Left ventricle myocardium inferior (tissue), 1 donor: ENCODE results near the gene NTNG2. TPM values are rescaled to one million over a fixed set of nuclear protein-coding genes. Genes with fewer than 3 reads are reported as not detected.
A peak's percentile ranks its signal among the peaks of the same experiment; 100 is the strongest.

ENCODE experiments used
- DNase-seq: peaks from one replicate; pipeline ENCODE4 v3.0.0-alpha.2; 2020
- H3K27ac ChIP-seq: fragments of 200-600 bp; replicated peaks from 2 replicates; pipeline ENCODE4 v1.8.0; 2021
- H3K27me3 ChIP-seq: fragments of 200-600 bp; 2 replicates; pipeline ENCODE4 v1.8.0; 2021; ENCODE audit warnings: low read depth
- H3K36me3 ChIP-seq: fragments of 200-600 bp; 2 replicates; pipeline ENCODE4 v1.8.0; 2021
- H3K4me1 ChIP-seq: fragments of 200-600 bp; 2 replicates; pipeline ENCODE4 v1.8.0; 2021
- H3K4me3 ChIP-seq: fragments of 200-600 bp; 2 replicates; pipeline ENCODE4 v1.8.0; 2021; ENCODE audit warnings: mild to moderate bottlenecking, moderate library complexity
- H3K9me3 ChIP-seq: fragments of 200-600 bp; replicated peaks from 2 replicates; pipeline ENCODE4 v1.8.0; 2021
- CTCF ChIP-seq: fragments of 200-600 bp; IDR thresholded peaks from 2 replicates; pipeline ENCODE4 v1.8.0; 2021; ENCODE audit warnings: antibody characterized with exemption, mild to moderate bottlenecking, borderline replicate concordance
- intact Hi-C: fragments of 100-400 bp; cut with micrococcal nuclease; formaldehyde crosslinking; loops from one replicate; pipeline ENCODE4 v1.11.0; 2022
- total RNA-seq: library from RNA; stranded (reverse); fragmentation: NEBNext Ultra II Directional; extraction: Animal tissue kit (Norgen Biotek cat#: 25700); gene quantifications from one replicate; pipeline ENCODE4 v1.2.1, GENCODE V29; 2021
- donor health status: DM: no; HTN: yes; CAD: no; lungs with severe emphysema.

NTNG2 gene
- total RNA-seq, 1 donor from 2014 or later: 1.9 TPM

GRCh38 chr9:132236662-132237311 lies 74.9 kb downstream of the NTNG2 start:
- no peak for DNase-seq
- no peak overlapping the region for H3K27ac ChIP-seq
- TF ChIP-seq CTCF: peak; percentile 30
- H3K36me3 ChIP-seq: no peaks in the 10 kb centered on the region
- peaks cover 12% of the 10 kb centered on the region for H3K27me3 ChIP-seq
- H3K9me3 ChIP-seq: no peaks in the 10 kb centered on the region
- no peak overlapping the region for H3K4me3 ChIP-seq
- intact Hi-C loops: loop anchor here (10.0 kb wide), 1 partner anchor 462 kb away; no protein-coding TSS in a partner anchor
- peaks cover 30% of the 10 kb centered on the region for H3K4me1 ChIP-seq

GRCh38 chr9:132237481-132237880 lies 75.6 kb downstream of the NTNG2 start:
- intact Hi-C loops: loop anchor here (10.0 kb wide), 1 partner anchor 463 kb away; no protein-coding TSS in a partner anchor
- H3K27me3 ChIP-seq: peaks cover 5% of the 10 kb centered on the region
- no peaks in the 10 kb centered on the region for H3K36me3 ChIP-seq
- no peaks in the 10 kb centered on the region for H3K9me3 ChIP-seq
- TF ChIP-seq CTCF: no peak
- no peak overlapping the region for H3K4me3 ChIP-seq
- H3K27ac ChIP-seq: peak overlapping the region; percentile 27
- DNase-seq: peak; percentile 38
- peaks cover 30% of the 10 kb centered on the region for H3K4me1 ChIP-seq

GRCh38 chr9:132238026-132238972 lies 76.4 kb downstream of the NTNG2 start:
- no peaks in the 10 kb centered on the region for H3K9me3 ChIP-seq
- H3K36me3 ChIP-seq: no peaks in the 10 kb centered on the region
- H3K27me3 ChIP-seq: peaks cover 11% of the 10 kb centered on the region
- no peak for DNase-seq
- H3K4me1 ChIP-seq: peaks cover 37% of the 10 kb centered on the region
- intact Hi-C loops: loop anchor here (10.0 kb wide), 1 partner anchor 463 kb away; no protein-coding TSS in a partner anchor
- no peak for TF ChIP-seq CTCF
- H3K27ac ChIP-seq: no peak overlapping the region
- H3K4me3 ChIP-seq: no peak overlapping the region

- no peak overlapping the region for H3K4me3 ChIP-seq
- no peak for DNase-seq
- TF ChIP-seq CTCF: no peak
- H3K36me3 ChIP-seq: no peaks in the 10 kb centered on the region
- H3K27ac ChIP-seq: no peak overlapping the region
- intact Hi-C loops: loop anchor here (10.0 kb wide), 1 partner anchor 464 kb away; no protein-coding TSS in a partner anchor
- H3K27me3 ChIP-seq: peaks cover 12% of the 10 kb centered on the region
- H3K9me3 ChIP-seq: no peaks in the 10 kb centered on the region
- peaks cover 37% of the 10 kb centered on the region for H3K4me1 ChIP-seq
These were observed 77.1 kb downstream of the NTNG2 start for GRCh38 chr9:132238992-132239391.

- H3K27ac ChIP-seq: no peak overlapping the region
- intact Hi-C loops: loop anchor here (10.0 kb wide), 1 partner anchor 465 kb away; no protein-coding TSS in a partner anchor
- H3K36me3 ChIP-seq: no peaks in the 10 kb centered on the region
- H3K4me3 ChIP-seq: no peak overlapping the region
- no peak for DNase-seq
- H3K4me1 ChIP-seq: peaks cover 37% of the 10 kb centered on the region
- peaks cover 12% of the 10 kb centered on the region for H3K27me3 ChIP-seq
- no peak for TF ChIP-seq CTCF
- no peaks in the 10 kb centered on the region for H3K9me3 ChIP-seq
These were observed 77.7 kb downstream of the NTNG2 start for GRCh38 chr9:132239518-132239917.
